KMS-11 (cell line): ENCODE results near the gene PAFAH1B1.

Source experiments
- H2AFZ ChIP-seq: fragments of 200-600 bp; sonication (generic); 2 replicates; pipeline ENCODE4 v1.6.1; 2016; ENCODE audit warnings: antibody characterized with exemption, mixed run types, low read depth
- H3K27ac ChIP-seq: fragments of 200-600 bp; sonication (generic); 2 replicates; pipeline ENCODE4 v1.6.1; 2016; ENCODE audit warnings: mild to moderate bottlenecking, mixed run types
- H3K27me3 ChIP-seq: fragments of 200-600 bp; sonication (generic); 2 replicates; pipeline ENCODE4 v1.6.1; 2017; ENCODE audit warnings: mild to moderate bottlenecking, low read depth, mixed run types, moderate library complexity; ENCODE audit not compliant: insufficient read depth
- H3K36me3 ChIP-seq: fragments of 200-600 bp; sonication (generic); 2 replicates; pipeline ENCODE4 v1.6.1; 2017; ENCODE audit warnings: mild to moderate bottlenecking, mixed run types; ENCODE audit not compliant: insufficient read depth
- H3K4me1 ChIP-seq: fragments of 200-600 bp; sonication (generic); 2 replicates; pipeline ENCODE4 v1.6.1; 2016; ENCODE audit warnings: mild to moderate bottlenecking, low read depth, mixed run types; ENCODE audit not compliant: poor library complexity, severe bottlenecking
- H3K4me2 ChIP-seq: fragments of 200-600 bp; sonication (generic); 2 replicates; pipeline ENCODE4 v1.7.0; 2016; ENCODE audit warnings: mild to moderate bottlenecking, mixed run types
- H3K4me3 ChIP-seq: fragments of 200-600 bp; sonication (generic); IDR thresholded peaks from 2 replicates; pipeline ENCODE4 v1.6.1; 2017; ENCODE audit warnings: low read depth, low read length, mixed read lengths; ENCODE audit not compliant: insufficient read depth
- H3K79me2 ChIP-seq: fragments of 200-600 bp; sonication (generic); 2 replicates; pipeline ENCODE4 v1.6.1; 2016; ENCODE audit warnings: low read depth, mixed run types; ENCODE audit not compliant: insufficient read depth
- H3K9ac ChIP-seq: fragments of 200-600 bp; sonication (generic); 2 replicates; pipeline ENCODE4 v1.6.1; 2016; ENCODE audit warnings: mild to moderate bottlenecking, mixed run types
- H4K20me1 ChIP-seq: fragments of 200-600 bp; sonication (generic); 2 replicates; pipeline ENCODE4 v1.6.1; 2016; ENCODE audit warnings: mild to moderate bottlenecking, mixed run types; ENCODE audit not compliant: insufficient read depth
- CTCF ChIP-seq: fragments of 200-600 bp; sonication (generic); conservative IDR thresholded peaks from 2 replicates; pipeline ENCODE4 v1.6.1; 2017; ENCODE audit warnings: low read depth, mild to moderate bottlenecking, antibody characterized with exemption, low read length, moderate library complexity, mixed read lengths

Gene PAFAH1B1

GRCh38 chr17:2690165-2691068 lies 97.0 kb downstream of the PAFAH1B1 start:
- no peaks in the 10 kb centered on the region for H3K27me3 ChIP-seq
- no peaks in the 10 kb centered on the region for H3K4me1 ChIP-seq
- H3K4me2 ChIP-seq, result no peak overlapping the region
- TF ChIP-seq CTCF, result no peak
- no peak overlapping the region for H3K9ac ChIP-seq
- no peak overlapping the region for H2AFZ ChIP-seq
- H3K4me3 ChIP-seq, result no peak overlapping the region
- H4K20me1 ChIP-seq, result no peaks in the 10 kb centered on the region
- H3K36me3 ChIP-seq, result no peaks in the 10 kb centered on the region
- H3K27ac ChIP-seq, result no peak overlapping the region
- no peaks in the 10 kb centered on the region for H3K79me2 ChIP-seq

- no peak overlapping the region for H3K27ac ChIP-seq
- no peak overlapping the region for H3K9ac ChIP-seq
- no peak for TF ChIP-seq CTCF
- no peak overlapping the region for H2AFZ ChIP-seq
- H3K4me2 ChIP-seq, result no peak overlapping the region
- H3K79me2 ChIP-seq, result no peaks in the 10 kb centered on the region
- no peaks in the 10 kb centered on the region for H3K36me3 ChIP-seq
- no peaks in the 10 kb centered on the region for H3K4me1 ChIP-seq
- H3K27me3 ChIP-seq, result no peaks in the 10 kb centered on the region
- no peaks in the 10 kb centered on the region for H4K20me1 ChIP-seq
- H3K4me3 ChIP-seq, result no peak overlapping the region
Measured at GRCh38 chr17:2691069-2691871, 97.8 kb downstream of the PAFAH1B1 start.

GRCh38 chr17:2691965-2692780 lies 98.7 kb downstream of the PAFAH1B1 start:
- Histone ChIP-seq H4K20me1 (no peaks in the 10 kb centered on the region), H3K4me3 (no peak overlapping the region), H3K9ac (no peak overlapping the region), H3K27me3 (no peaks in the 10 kb centered on the region), H3K79me2 (no peaks in the 10 kb centered on the region), H3K27ac (no peak overlapping the region), H3K4me2 (no peak overlapping the region), H3K4me1 (no peaks in the 10 kb centered on the region), H3K36me3 (no peaks in the 10 kb centered on the region), H2AFZ (no peak overlapping the region)
- TF ChIP-seq CTCF, result no peak

GRCh38 chr17:2692781-2693135 lies 99.3 kb downstream of the PAFAH1B1 start:
- Histone ChIP-seq H3K79me2 (no peaks in the 10 kb centered on the region), H3K4me2 (no peak overlapping the region), H3K4me1 (no peaks in the 10 kb centered on the region), H2AFZ (no peak overlapping the region), H3K27me3 (no peaks in the 10 kb centered on the region), H3K27ac (no peak overlapping the region), H3K36me3 (no peaks in the 10 kb centered on the region), H3K9ac (no peak overlapping the region), H4K20me1 (no peaks in the 10 kb centered on the region), H3K4me3 (no peak overlapping the region)
- no peak for TF ChIP-seq CTCF
